Measurements from ENCODE around the gene CLEC2L.

DNA sequence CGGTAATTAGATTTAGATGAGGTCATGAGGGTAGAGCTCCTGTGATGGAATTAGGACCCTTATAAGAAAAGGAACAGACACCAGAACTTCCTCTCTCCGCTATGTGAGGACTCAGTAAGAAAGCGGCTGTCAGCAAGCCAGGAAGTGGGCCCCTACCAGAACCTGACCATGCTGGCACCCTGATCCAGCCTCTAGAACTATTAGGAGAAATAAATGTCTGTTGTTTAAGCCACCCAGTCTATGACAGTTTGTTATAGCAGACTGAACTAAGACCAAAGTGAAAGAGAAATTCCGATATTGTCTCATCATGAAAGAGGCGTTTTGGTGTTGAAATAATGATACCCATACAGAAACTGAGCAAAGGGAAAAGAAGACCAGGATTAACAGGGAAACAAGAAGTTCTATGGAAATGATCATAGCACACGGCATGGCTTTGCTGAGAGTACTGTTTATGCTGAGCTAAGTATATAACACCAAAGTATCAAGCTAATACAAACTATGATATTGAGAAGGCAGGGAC, 9.2 kb downstream of the CLEC2L start:
- TF ChIP-seq CTCF (conservative IDR thresholded peaks at IDR 0.05 in 1 of 2, IDR thresholded peaks at IDR 0.05 in 1 of 2; ENCODE audit: low read depth in 1 of 2, low read length in 2 of 2), result no peak
- no peak for TF ChIP-seq EZH2 (IDR thresholded peaks at IDR 0.05; ENCODE audit: low read length, missing control alignments)
